Inflammatory macrophage treated with lipopolysaccharide for 4 hours (primary cell): ENCODE results near the gene WDR90.
"Not testable (repeated sequence)": the region's sequence is repeated elsewhere in the genome, so short reads cannot be mapped to it uniquely, and the experiment has no call there.

ENCODE experiments used
- DNase-seq: peaks from one replicate; pipeline ENCODE4 v3.0.0-alpha.2; 2020

Gene WDR90

GRCh38 chr16:677316-678190 lies 28.4 kb downstream of the WDR90 start:
- DNase-seq: no peak

DNA sequence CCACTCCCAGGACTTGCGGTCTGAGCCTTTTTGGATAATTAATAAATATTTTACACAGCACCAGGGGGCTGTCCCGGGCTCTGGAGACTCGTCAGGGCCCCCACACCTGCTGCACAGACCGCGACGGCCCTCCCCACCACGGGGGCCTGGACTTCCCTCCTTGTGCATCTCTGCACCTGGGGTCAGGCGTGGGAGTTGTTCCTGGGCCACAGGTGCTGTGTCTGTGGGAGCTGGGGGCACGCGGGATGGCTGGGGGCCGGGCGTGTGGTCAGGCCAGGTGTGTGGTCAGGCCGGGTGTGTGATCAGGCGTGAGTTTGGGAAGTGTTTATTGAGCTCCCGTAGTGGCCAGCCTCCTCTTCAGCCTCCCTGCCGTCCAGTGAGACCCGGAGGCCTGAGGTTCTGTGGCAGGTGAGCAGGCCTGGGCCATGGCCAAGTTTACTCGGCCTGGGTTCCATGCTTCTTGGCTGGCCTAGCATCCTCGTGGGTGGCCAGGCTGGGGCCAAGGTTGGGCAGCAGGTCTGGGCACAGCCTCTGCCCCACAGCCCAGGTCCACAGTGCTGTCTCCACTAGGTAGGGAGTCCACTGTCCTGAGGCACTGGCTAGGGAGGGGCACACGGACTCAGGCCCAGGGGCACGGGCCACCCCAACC lies 29.2 kb downstream of the WDR90 start:
- DNase-seq: no peak

DNA sequence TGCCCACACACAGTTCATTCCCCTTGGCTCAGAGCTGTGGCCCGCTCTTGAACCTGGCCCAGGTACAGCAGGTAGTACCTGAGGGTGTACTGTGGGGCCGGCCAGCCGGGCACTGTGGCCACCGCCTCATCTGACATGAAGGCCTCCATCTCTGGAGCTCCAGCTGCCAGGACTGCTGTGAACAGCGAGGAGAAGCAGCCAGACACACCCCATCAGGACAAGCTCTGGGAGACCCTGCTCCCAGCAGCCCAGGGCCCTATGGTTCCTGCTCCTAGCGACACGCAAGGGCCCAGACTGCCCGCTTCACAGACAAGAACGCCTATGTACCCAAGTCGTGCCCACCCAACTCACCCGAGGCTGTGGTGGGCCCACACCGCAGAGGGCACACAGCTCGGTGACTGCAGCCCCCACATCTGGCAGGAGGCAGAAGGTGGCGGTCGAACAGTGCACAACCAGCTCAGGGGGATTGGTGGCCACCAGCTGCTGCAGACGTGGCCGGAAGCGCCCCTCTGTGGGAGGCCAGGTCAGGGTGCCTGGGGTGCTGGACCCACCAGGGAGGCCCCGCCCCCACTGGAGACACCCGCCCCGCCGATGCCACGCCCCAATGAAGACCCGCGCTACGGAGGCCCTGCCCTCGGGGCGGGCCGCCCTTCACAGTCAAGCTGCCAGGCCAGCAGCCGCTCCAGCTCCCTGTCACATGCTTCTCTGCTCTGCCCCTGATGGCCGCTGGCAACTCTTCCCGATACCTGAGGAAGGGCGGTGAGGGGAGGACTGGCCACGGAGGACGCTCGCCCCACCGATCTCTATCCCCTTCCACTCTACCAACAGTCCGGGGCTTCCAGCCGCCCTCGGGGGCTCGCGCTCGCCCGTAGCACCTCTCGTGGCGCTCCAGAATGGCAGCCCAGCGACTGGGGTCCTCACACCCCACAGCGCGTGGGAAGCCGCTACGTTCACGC lies 30.0 kb downstream of the WDR90 start:
- DNase-seq: peak; percentile 55

- DNase-seq: peak; percentile 89
These were observed 30.9 kb downstream of the WDR90 start, which contains the start of gene STUB1 for GRCh38 chr16:679814-680624. STUB1 (plus strand) TSS chr16:680410; CDS start chr16:680526, 116 bp downstream.

DNA sequence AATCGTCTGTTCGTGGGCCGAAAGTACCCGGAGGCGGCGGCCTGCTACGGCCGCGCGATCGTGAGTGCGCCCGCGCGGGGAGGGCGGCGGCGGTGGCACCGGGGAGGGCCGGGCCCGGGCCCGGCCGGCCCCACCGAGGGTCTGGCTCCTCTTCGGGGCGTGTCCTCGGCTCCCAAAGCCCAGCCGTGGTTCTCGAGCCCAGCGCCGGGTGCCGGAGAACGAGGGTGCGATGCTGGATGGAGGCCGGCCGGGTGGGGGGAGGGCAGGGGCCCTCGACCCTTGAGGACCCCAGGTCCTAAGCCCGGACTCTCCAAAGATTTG lies 31.4 kb downstream of the WDR90 start:
- no peak for DNase-seq

DNA sequence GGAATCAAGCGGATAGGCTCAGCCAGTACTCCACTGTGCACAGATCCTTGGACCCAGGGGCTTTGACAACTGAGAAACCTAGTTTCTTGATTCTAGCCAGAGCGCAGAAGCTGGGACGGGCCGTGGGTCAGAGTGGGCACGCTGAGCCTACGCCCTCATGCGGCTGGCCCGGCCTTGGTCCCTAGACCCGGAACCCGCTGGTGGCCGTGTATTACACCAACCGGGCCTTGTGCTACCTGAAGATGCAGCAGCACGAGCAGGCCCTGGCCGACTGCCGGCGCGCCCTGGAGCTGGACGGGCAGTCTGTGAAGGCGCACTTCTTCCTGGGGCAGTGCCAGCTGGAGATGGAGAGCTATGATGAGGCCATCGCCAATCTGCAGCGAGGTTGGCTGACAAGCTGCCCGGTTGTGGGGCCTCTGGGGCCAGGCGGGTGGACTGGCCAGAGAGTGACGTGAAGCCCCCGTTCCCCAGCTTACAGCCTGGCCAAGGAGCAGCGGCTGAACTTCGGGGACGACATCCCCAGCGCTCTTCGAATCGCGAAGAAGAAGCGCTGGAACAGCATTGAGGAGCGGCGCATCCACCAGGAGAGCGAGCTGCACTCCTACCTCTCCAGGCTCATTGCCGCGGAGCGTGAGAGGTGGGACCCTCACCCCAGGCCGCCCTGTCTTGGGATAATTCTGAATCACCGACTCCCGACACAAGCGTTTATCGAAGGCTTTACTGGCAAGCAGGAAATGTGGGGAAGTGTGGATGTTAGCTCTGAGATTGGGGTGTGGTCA lies 32.0 kb downstream of the WDR90 start:
- DNase-seq: peak; percentile 50

DNA sequence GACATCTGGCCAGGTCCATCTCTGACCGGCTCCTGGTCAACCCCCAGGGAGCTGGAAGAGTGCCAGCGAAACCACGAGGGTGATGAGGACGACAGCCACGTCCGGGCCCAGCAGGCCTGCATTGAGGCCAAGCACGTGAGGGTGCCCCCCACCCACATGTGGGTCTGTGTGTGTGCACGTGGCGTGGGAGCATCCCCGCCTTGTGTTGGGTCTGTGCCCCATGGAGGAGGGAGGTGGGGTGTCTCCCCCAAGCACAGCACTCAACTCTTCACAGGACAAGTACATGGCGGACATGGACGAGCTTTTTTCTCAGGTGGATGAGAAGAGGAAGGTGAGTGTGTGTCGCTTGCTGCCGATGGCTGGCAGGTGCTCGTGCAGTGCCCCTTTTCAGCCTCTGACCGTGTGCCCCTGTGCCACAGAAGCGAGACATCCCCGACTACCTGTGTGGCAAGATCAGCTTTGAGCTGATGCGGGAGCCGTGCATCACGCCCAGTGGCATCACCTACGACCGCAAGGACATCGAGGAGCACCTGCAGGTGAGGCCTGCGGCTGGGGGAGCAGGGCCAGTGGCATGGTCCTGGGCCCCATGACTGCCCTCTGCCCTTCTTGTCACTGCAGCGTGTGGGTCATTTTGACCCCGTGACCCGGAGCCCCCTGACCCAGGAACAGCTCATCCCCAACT lies 32.7 kb downstream of the WDR90 start:
- no peak for DNase-seq

- no peak for DNase-seq
These were observed 33.6 kb downstream of the WDR90 start for GRCh38 chr16:682493-683395.

- no peak for DNase-seq
These were observed 34.4 kb downstream of the WDR90 start for GRCh38 chr16:683396-684070.

- DNase-seq: peak; percentile 96
These were observed 35.1 kb downstream of the WDR90 start, which contains the start of gene JMJD8 for GRCh38 chr16:684071-684794. JMJD8 (minus strand) TSS chr16:684334; CDS start chr16:684319, 15 bp downstream.

GRCh38 chr16:684961-685696 lies 36.0 kb downstream of the WDR90 start:
- no peak for DNase-seq

GRCh38 chr16:685967-686366 lies 36.8 kb downstream of the WDR90 start:
- DNase-seq: peak; percentile 42

GRCh38 chr16:686459-687260 lies 37.5 kb downstream of the WDR90 start:
- no peak for DNase-seq

GRCh38 chr16:687499-687898 lies 38.3 kb downstream of the WDR90 start:
- no peak for DNase-seq

GRCh38 chr16:689175-689897 lies 40.2 kb downstream of the WDR90 start:
- DNase-seq: no peak

GRCh38 chr16:691242-691641 lies 42.1 kb downstream of the WDR90 start:
- not testable (repeated sequence) for DNase-seq
